Stomach (tissue), 4 donors: Measurements from ENCODE around the gene ZNF780B.

Experiments
- EP300 ChIP-seq: sonication (generic); formaldehyde crosslinking; IDR thresholded peaks from one replicate; pipeline ENCODE4 v1.6.1; 2017; ENCODE audit warnings: antibody characterized with exemption
- POLR2A ChIP-seq, 4 donors: fragments of 450-650 bp; IDR thresholded peaks; one replicate each; pipeline ENCODE4 v1.6.1; 2016; ENCODE audit warnings: antibody characterized with exemption in 4 of 4, control low read depth in 2 of 4, mild to moderate bottlenecking in 1 of 4, moderate library complexity in 1 of 4
- POLR2AphosphoS5 ChIP-seq, 3 donors: sonication (generic); formaldehyde crosslinking; IDR thresholded peaks; one replicate each; pipeline ENCODE4 v1.6.1; 2016; ENCODE audit warnings: antibody characterized with exemption in 3 of 3
- TF ChIP-seq, protein P1 (sequence below), 7 experiments: fragments of 450-650 bp in 4 of 7; fragments of 200-600 bp in 3 of 7; sonication (generic) in 3 of 7; IDR thresholded peaks; one replicate each; pipeline ENCODE4 v1.5.1; 2016 to 2019; ENCODE audit warnings: antibody characterized with exemption in 7 of 7, control low read depth in 2 of 7, mild to moderate bottlenecking in 1 of 7

DNA sequence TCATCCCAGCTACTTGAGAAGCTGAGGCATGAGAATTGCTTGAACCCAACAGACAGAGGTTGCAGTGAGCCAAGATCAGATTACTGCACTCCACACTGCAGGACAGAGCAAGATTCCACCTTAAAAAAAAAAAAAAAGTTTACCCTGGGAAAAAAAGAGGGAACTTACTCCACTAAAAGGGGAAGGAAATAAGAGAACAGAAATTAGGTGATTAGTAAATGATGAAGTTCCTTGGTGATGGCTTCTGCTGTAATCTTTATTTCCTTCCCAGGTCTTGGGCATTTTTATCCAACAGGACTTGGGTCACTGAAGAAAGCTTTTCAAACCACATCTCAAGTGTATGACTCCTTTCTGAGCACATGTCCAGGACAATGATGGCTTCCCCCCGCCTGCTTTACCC is 25.4 kb upstream of the ZNF780B start:
- TF ChIP-seq, protein P1, sequence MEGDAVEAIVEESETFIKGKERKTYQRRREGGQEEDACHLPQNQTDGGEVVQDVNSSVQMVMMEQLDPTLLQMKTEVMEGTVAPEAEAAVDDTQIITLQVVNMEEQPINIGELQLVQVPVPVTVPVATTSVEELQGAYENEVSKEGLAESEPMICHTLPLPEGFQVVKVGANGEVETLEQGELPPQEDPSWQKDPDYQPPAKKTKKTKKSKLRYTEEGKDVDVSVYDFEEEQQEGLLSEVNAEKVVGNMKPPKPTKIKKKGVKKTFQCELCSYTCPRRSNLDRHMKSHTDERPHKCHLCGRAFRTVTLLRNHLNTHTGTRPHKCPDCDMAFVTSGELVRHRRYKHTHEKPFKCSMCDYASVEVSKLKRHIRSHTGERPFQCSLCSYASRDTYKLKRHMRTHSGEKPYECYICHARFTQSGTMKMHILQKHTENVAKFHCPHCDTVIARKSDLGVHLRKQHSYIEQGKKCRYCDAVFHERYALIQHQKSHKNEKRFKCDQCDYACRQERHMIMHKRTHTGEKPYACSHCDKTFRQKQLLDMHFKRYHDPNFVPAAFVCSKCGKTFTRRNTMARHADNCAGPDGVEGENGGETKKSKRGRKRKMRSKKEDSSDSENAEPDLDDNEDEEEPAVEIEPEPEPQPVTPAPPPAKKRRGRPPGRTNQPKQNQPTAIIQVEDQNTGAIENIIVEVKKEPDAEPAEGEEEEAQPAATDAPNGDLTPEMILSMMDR (IDR thresholded peaks at IDR 0.05), result no peak
- no peak for TF ChIP-seq POLR2A (IDR thresholded peaks at IDR 0.05)
- no peak for TF ChIP-seq POLR2AphosphoS5 (IDR thresholded peaks at IDR 0.05)
- TF ChIP-seq EP300, result no peak
